Stimulated activated CD8-positive, alpha-beta memory T cell treated with anti-CD3 and anti-CD28 coated beads, Interleukin-4, amount 100 ng/mL, for 4 hours (primary cell): ENCODE measurements around the gene DSCAM.
"Not testable (repeated sequence)": the region's sequence is repeated elsewhere in the genome, so short reads cannot be mapped to it uniquely, and the experiment has no call there.

Source experiments
- DNase-seq, 2 donors: peaks; one replicate each; pipeline ENCODE4 v3.0.0-alpha.2; 2020; ENCODE audit warnings: low read depth in 2 of 2, low spot score in 1 of 2

The DSCAM gene

DNA sequence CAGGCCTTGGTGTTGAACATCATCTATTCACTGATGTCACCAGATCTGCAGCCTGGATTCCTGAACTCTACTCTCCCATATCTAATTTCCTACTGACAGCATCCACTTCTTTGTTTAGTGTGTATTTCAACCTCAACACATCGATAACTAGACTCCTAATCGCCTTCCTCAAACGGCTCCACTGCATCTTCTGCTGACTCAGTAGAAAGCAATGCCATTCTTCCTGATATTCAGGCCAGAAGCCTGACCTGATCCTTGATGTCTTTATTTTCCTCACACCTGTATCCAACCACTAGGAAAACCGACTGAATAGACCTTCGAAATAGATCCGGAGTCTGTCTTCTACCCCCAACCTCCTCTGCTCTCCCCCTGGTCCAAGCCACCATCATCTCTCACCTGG lies 512.8 kb downstream of the DSCAM start:
- no peak for DNase-seq

GRCh38 chr21:40333731-40334130 lies 513.2 kb downstream of the DSCAM start:
- DNase-seq, result no peak

- DNase-seq, result no peak
These were observed 515.2 kb downstream of the DSCAM start for GRCh38 chr21:40331804-40332203.

GRCh38 chr21:40331172-40331571 lies 515.8 kb downstream of the DSCAM start:
- no peak for DNase-seq

DNA sequence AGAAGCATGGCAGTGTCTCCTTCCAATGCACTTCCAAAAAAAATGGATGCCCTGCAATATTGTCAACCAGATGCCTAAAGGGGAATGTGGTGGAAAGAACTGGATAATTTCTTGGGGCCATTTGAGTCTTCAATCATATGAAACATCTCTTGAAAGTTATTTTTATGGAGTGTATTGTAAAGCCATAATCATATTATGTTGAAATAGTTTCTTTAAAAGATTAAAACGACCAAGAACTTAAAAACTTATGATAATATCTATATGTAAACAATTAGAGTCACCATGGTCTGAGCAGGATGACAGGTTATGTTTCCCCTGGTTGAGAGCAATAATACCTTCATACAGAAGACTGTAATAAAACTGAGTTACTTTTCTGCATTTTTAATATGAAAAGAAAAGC lies 522.6 kb downstream of the DSCAM start:
- DNase-seq, result no peak

DNA sequence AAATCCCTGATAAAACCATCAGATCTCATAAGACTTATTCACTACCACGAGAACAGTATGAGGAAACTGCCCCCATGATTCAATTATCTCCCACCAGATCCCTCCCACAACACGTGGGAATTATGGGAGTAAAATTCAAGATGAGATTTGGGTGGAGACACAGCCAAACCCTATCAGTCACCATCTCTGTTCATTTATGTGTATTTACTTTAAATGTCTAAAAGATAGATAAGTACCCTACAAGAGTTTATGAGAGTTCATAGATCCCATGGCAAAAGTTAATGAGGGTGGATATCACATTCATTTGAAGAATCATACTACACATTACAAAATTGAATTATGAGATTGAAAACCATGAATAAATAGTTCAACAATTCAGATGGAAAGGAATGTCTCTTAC lies 526.2 kb downstream of the DSCAM start:
- not testable (repeated sequence) for DNase-seq

GRCh38 chr21:40318371-40318770 lies 528.6 kb downstream of the DSCAM start:
- no peak for DNase-seq

DNA sequence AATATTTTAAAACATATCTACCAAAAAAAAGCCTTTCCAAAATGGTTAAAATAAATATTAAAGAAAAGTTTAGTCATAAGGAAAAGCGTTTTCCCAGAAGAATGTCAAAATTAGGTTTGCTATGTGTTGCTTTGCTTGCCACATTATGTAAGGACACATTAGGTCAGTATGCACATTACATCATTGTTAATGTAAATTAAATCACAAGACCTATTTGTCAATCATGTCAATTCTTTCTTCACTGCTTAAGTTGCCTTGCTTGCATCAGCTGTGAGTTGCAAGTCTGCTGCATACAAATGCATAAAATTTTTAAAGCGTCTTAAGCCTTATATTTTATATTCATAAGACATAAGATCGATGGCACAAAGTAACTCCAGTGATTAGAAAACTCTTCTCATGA lies 530.9 kb downstream of the DSCAM start:
- DNase-seq, result no peak

DNA sequence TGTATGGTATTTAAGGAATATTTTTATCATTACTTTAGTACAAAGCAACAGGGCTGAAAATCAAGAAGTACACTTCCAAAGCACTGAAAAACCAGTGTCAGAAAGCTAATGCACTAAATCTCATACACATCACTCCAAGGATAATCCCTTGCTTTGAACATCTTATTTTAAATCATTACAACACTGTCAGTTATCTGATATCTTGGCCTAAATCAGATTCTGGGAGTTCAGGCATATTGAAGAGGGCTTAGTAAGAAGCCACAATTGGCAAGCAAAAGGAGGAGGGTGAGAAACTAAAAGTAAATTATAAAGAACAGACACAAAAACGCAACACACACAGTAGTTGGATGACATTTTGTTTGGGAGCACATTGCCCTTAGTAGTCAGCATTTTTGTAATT lies 531.3 kb downstream of the DSCAM start:
- no peak for DNase-seq

GRCh38 chr21:40313260-40313659 lies 533.7 kb downstream of the DSCAM start:
- DNase-seq, result no peak

DNA sequence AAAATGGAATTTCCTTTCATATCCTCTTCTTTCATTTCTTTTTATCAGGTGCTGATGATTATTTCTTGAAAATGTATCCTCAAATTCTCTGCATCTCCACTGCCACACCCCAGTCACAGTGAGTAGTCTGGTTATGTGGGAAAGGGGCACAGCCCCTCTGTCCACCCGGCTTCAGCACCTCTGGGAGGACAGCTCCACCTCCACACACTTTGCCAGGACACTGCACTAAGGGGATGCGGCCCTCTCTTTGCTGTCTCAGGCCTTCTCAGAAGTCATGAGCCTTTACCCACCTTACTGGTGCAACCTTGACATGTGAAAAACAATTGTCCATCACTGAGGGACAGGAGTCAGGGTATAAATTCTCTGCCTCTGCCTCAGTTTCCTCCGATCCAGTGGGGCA lies 546.7 kb downstream of the DSCAM start:
- no peak for DNase-seq

DNA sequence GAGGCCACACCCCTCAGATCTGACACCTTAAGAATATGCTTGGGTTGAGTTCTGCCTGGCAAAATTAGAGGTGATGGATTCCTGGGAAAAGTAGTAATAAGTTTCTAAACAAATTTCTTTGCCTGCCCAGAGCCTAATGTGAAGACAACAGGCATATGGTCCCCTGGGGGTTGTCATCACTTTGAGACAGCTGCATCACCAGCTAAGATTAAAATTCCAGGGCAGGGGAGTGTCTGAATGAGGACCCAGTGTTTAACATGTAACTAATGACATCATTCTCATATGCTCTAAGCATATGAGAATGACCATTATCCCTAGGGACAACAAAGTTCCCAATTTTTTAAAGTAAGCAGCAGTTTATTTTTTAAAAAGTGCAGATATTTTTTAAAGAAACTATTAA lies 547.5 kb downstream of the DSCAM start:
- DNase-seq, result no peak

DNA sequence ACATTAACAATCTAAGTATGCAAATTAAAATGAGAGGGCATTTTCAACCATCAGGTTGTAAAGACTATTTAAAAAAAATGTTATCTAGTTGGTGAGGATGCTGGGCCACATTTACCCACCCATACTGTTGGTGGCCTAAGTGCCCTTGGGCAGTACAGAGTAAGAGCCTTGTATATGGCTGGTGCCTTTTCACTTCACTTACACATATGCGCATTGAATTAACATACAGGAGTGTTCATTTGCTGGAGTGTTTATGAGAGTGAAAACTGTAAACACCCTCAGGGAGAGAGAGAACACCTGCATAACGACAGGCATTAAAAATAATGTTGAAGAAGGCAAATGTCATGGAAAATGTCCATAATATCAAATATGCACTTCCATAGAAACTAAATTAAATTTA lies 552.6 kb downstream of the DSCAM start:
- DNase-seq, result no peak

DNA sequence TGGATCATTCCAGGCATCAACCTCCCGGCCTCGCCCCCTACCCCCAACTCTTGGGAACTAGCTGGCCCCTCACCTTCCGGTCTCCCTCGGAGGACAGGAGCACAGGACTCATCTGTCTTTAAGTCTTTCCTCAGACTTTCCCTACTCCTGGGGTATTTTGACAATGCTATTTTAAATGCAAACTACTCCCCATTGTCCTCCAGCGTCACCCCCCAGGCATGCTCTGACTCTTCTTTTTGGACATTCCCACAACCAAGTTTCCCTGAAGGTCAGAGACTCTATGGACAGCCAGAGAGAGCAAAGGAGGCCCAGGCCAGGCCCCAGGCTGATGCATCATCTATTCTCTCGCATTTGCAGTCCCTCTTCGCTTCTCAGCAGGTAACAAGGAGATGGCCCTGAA lies 555.4 kb downstream of the DSCAM start:
- no peak for DNase-seq

- DNase-seq, result no peak
These were observed 562.5 kb downstream of the DSCAM start for GRCh38 chr21:40284409-40284808.

DNA sequence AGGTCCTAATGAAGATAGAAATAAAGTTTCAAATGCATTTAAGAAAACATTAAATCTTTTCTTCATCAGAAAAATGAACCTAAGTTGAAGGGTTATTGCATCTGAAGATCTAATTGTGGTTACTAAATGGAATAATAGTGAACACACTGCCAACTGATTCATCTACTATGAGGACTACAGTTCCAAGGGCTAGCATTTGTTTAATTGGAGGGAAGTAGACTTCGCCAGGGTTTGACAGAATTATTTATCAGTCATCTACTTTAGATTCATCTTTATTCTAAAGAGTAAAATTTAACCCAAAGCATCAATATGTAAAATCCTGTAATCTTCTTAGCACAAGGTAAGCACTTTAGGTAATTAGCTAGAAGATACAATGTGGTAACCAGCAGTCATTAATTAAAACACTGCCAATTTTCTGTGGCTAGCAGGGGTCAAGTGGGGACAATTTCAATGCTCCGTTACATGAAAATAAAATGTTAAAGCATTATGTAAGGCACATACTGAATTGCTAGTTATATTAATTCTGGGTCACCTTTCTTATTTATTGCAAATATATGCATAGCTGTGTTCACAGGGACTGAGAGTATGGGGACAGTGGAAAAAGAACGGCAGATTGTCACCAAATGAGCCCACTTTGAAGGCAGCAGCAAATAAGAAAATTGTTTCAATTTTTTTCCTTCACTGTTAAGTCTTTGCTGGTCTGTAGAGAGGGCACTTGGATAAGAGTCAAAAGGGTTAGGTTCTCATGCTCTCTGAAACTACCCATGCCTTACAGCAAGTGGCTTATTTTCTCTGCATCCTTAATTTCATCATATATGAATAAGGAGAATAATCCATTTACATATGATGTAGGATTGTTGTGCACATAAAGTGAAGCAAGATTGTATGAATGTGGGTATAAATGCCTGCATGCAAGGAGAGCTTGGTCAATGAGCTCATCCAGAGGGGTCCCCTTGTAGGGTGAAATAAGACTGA lies 563.8 kb downstream of the DSCAM start:
- DNase-seq, result no peak

GRCh38 chr21:40278345-40278744 lies 568.6 kb downstream of the DSCAM start:
- no peak for DNase-seq

GRCh38 chr21:40276001-40276400 lies 571.0 kb downstream of the DSCAM start:
- no peak for DNase-seq

DNA sequence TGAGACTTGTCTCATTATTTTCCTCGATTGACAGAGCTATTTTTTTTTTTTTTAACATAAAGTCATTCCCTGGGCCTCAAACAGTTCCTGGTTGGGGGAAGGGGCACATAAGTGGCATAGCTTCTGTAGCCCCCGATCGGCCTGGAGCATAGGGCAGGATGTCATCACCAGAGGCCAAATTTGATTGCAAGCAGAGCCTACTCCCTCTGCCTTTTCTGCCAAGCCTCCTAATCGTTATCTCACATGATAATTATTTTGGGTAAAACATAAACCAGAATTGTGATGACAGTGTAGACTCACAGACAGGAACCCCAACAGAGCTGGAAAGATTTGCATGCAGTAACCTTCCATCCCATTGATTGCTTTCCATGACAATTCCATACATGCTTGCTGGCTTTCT lies 574.9 kb downstream of the DSCAM start:
- DNase-seq, result no peak

GRCh38 chr21:40271164-40271563 lies 575.8 kb downstream of the DSCAM start:
- no peak for DNase-seq

DNA sequence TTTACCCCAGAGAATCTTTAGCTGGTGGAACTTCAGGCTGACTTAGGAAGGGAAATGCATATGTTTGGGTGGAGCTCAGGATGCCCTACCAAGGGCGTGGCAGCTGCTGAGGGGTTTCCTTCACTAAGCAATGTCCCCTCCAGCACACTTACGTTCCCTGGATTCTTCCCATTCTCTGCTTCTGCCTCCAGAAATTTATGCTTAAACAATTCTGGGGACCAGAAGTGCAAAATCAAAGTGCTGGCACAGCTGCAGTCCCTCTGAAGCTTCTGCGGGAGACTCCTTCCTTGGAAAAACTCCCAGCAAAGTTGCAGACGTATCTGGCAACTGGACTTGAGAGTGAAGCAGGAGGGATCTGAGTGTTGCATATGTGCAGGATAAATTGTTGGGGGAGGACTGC lies 576.9 kb downstream of the DSCAM start:
- no peak for DNase-seq

DNA sequence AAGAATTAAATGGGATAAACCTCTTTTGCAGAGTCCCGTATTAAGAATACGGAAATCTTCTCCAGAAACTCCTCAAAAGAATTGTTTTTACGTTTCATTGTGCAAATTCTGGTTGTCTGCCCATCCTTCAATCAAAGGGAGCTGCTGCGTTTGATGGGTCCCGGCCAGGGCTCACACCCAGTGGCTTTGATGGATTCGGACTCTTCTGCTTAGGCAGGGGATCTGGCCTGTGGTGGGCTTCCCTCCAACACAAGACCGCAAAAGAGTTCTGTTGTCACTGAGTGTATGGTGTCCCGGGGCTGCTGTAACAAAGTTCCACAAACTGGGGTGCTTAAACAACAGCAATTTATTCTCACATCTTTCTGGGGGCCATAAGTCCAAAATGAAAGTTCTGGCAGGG lies 577.7 kb downstream of the DSCAM start:
- no peak for DNase-seq

DNA sequence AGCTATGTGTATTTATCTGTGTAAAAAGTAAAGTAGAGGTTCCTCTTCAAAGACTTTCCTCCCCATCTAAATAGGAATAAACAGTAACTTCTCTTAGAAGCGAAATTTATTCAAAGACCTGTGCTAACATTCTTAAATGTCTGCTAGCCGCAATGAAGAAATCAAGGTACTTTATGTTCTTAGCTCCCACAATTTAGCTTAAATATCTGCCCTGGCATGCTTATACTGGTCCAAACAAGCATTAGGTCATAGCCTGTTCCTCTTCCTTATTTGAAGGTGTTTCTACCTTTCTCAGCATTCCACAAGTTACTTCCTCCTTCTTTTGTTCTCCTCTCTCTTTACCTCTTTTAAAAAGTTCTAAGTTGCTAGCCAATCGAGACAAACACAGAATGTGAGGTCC lies 588.5 kb downstream of the DSCAM start:
- not testable (repeated sequence) for DNase-seq
